Mesodermal cell (in vitro differentiated cells): ENCODE results near the gene CCDC85A.

Experiments used
- H3K27ac ChIP-seq: 2 replicates; pipeline ENCODE4 v1.7.0; 2013; ENCODE audit warnings: mild to moderate bottlenecking, low read depth, low read length, moderate library complexity; ENCODE audit not compliant: severe bottlenecking
- H3K36me3 ChIP-seq: 2 replicates; pipeline ENCODE4 v1.7.1; 2013; ENCODE audit warnings: mild to moderate bottlenecking, low read length, moderate library complexity; ENCODE audit not compliant: control insufficient read depth, insufficient read depth
- H3K4me1 ChIP-seq: one replicate; pipeline ENCODE4 v1.7.1; 2013; ENCODE audit warnings: mild to moderate bottlenecking, low read length; ENCODE audit not compliant: insufficient read depth, control insufficient read depth, poor library complexity, severe bottlenecking
- H3K4me3 ChIP-seq: 2 replicates; pipeline ENCODE4 v1.7.0; 2013; ENCODE audit warnings: low read length, control low read depth, mild to moderate bottlenecking; ENCODE audit not compliant: insufficient read depth, poor library complexity, severe bottlenecking; ENCODE audit errors: extremely low read depth
- H3K9me3 ChIP-seq: 2 replicates; pipeline ENCODE4 v1.7.1; 2013; ENCODE audit warnings: mild to moderate bottlenecking, low read length, moderate library complexity; ENCODE audit not compliant: control insufficient read depth
- WGBS, 2 experiments: methylation state at CpG; one replicate each; pipeline ENCODE4 v1.1.5; 2013; ENCODE audit warnings: missing lambda C conversion rate in 2 of 2; ENCODE audit not compliant: insufficient coverage in 2 of 2; 5-methylcytosine and 5-hydroxymethylcytosine counted together

CCDC85A gene

DNA sequence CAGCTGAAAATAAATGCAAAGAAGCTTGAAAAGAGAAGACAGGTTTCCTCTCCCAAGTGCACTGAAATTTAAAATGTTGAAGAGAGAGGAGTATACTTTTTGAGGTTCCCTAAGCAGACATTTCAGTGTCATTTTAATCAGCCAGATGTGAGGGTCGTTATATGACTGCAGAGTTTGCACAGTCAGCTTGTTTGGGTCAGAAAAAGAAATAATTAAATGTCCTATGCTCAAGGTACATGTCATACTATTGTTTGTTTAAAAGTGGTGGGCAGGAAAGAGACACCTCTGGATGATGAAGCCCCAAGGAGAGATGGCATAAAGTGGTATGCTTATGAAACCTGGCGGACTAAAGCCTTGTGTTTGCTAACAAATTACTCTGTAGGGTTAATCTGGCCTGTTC is 55.2 kb downstream of the CCDC85A start:
- Histone ChIP-seq H3K4me1 (no peaks in the 10 kb centered on the region), H3K36me3 (no peaks in the 10 kb centered on the region), H3K9me3 (no peaks in the 10 kb centered on the region), H3K27ac (no peak overlapping the region), H3K4me3 (no peak overlapping the region)
- 50% methylated on average over 1 of the region's 2 CpGs; no CpG with 5 or more reads in 1 of the 2 experiments for WGBS, 2 experiments

DNA sequence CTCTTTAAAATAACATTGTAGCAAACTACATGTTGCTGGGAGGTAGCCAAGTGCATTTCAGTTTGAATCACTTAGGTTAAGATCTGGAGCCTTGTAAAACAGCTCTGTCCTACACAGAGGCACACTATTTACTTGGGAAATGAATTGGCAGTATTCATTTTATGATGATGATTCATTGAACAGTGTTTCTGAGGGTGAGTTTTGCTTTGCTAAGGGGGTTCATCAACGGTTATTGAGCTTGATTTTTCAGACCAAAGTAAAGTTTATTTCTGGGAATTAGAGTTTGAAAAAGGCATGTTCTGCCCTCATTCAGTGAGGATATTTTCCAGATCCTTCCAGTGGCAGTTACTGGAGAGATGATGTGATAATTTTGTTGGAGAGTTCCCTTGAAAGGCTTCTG is 55.6 kb downstream of the CCDC85A start:
- no peaks in the 10 kb centered on the region for H3K36me3 ChIP-seq
- H3K4me1 ChIP-seq, result no peaks in the 10 kb centered on the region
- H3K27ac ChIP-seq, result no peak overlapping the region
- H3K9me3 ChIP-seq, result no peaks in the 10 kb centered on the region
- WGBS, 2 experiments, result 75 to 100% methylated on average over 1 of the region's 1 CpG
- no peak overlapping the region for H3K4me3 ChIP-seq

DNA sequence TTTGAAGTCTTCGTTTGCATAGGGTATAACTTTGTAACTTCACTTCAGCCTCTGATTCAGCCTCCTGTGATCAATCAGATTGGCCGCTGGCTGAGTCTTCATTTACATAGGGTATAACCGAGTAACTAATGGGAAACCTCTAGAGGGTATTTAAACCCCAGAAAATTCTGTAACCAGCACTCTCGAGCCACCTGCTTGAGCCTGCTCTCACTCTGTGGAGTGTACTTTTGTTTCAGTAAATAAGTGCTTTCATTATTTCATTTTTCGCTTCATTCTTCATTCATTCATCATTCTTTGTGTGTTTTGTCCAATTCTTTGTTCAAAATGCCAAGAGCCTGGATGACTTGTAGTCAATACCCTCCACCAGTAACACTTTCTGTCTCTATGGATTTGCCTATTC is 56.4 kb downstream of the CCDC85A start:
- Histone ChIP-seq H3K36me3 (no peaks in the 10 kb centered on the region), H3K4me3 (no peak overlapping the region), H3K27ac (no peak overlapping the region), H3K4me1 (no peaks in the 10 kb centered on the region), H3K9me3 (no peaks in the 10 kb centered on the region)
- WGBS, 2 experiments, result 81 to 89% methylated on average over 3 of the region's 5 CpGs

DNA sequence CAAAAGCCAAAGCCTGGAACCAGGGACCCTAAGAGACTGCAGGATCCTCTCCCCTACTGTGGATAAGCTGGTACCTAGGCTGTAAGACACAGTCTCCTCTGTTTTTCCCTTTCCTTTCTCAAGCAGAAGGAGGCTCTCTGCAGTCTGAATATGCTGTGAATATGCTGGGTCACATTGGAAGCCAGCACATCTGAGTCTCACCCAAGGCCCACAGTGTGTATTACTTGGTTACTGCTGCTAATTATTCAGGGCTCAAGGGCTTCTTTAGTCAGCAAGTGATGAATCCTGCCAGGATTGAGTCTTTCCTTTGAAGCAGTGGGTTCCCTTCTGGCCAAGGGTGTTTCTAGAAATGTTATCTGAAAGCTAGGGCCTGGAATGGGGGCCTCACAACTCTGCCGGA is 60.7 kb downstream of the CCDC85A start:
- Histone ChIP-seq H3K27ac (no peak overlapping the region), H3K36me3 (no peaks in the 10 kb centered on the region), H3K4me1 (no peaks in the 10 kb centered on the region), H3K9me3 (no peaks in the 10 kb centered on the region), H3K4me3 (no peak overlapping the region)
- no CpG with 5 or more reads among the region's 1 CpG for WGBS, 2 experiments

DNA sequence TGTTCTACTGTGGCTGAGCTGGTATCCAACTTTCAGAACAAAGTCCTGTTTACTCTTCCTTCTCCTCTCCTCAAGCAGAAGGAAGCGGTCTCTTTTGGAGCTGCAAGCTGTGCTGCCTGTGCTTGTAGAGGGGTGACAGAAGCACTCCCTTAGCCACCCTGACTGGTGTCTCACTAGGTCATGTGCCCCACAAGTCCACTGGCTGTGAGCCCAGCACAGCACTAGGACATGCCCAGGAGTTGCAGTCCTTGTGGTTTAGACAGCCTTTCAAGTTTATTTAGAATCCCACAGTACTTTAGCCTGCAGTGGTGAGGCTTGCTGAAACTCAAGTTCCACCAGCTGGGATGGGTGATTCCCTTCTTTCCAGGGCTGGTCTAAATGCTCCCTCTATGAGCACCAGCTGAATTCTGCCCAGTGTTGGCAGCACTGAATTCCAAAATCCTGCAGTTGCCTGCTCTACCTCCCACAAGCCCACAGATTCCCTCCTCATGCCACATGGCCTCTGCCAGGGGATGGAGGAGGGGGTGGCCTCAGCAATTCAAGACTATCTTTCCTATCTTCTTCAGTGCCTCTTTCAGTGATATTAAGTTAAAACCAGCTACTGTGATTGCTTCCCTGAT is 61.2 kb downstream of the CCDC85A start:
- WGBS, 2 experiments, result 83 to 100% methylated on average over 1 of the region's 1 CpG
- H3K9me3 ChIP-seq, result no peaks in the 10 kb centered on the region
- no peaks in the 10 kb centered on the region for H3K36me3 ChIP-seq
- no peak overlapping the region for H3K4me3 ChIP-seq
- no peak overlapping the region for H3K27ac ChIP-seq
- H3K4me1 ChIP-seq, result no peaks in the 10 kb centered on the region

DNA sequence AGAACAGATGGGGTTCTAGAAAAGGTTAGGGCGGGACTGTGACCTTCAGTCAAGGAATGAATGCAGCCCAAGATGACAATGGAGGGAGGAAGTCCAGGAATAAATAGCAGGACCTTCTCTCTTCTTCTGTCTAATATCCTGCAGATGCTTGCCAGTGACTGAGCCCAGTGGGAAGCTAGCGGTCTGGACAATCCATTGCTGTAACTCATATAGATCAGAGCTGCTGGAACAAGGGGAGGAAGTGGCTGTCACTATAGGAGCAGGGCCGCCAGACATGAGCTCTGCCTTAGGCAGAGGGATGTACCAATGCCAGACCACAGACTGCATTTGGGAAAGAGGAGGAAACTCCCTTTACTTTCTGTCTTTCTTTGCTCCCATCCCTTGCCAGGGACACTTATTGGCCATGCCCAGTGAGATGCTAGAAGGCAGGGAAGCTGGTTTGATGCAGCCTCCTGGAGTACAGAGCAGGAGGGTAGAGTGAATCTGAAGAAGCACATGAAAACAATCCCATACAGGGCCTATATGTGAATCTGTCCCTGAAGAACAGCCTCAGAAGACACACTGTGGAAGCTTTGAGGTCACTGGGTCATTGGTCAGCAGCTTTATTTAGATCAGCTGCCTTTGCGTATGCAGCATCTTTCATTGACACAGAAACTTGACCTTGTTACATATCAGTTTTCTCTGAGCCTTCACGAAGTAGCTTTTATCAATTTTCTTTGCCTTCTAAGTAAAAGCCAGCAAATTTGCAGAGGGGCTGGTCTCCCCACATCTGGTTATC is 65.4 kb downstream of the CCDC85A start:
- H3K4me1 ChIP-seq, result no peaks in the 10 kb centered on the region

DNA sequence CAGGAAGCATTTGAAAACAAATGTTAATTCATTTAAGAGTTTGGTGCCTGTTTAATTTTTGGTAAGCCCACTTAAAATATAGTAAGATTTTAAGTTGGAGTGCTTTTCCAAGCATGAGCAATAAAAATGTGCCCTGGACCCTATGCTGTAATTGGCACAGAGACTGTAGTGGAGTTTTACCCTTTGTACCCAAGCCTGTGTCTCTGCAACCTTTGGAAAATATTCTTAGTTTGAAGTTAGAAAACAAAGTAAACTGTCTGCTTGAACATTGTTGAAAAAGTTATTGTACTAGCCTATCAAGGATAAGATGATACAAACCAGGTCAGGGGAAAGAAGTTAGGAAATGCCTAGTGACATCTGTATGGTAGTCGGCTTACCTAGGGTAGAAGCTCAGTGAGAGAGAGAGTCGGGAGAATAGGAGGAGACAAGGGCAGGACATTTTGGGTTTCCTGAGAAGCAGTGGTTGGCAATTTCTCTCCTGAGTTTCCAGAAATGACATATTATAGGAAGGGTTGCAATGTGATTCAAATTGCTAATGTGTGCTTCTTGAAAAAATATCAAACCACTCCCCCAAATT is 66.5 kb downstream of the CCDC85A start:
- WGBS, 2 experiments, result 89 to 94% methylated on average over 2 of the region's 2 CpGs
- Histone ChIP-seq H3K36me3 (no peaks in the 10 kb centered on the region), H3K27ac (no peak overlapping the region), H3K9me3 (no peaks in the 10 kb centered on the region), H3K4me1 (no peaks in the 10 kb centered on the region), H3K4me3 (no peak overlapping the region)

More for the DNA sequence above, 65.4 kb downstream of the CCDC85A start:
- H3K27ac ChIP-seq, result no peak overlapping the region
- H3K9me3 ChIP-seq, result no peaks in the 10 kb centered on the region
- H3K36me3 ChIP-seq, result no peaks in the 10 kb centered on the region
- H3K4me3 ChIP-seq, result no peak overlapping the region
- WGBS, 2 experiments, result 74 to 89% methylated on average over 2 to 5 of the region's 5 CpGs

DNA sequence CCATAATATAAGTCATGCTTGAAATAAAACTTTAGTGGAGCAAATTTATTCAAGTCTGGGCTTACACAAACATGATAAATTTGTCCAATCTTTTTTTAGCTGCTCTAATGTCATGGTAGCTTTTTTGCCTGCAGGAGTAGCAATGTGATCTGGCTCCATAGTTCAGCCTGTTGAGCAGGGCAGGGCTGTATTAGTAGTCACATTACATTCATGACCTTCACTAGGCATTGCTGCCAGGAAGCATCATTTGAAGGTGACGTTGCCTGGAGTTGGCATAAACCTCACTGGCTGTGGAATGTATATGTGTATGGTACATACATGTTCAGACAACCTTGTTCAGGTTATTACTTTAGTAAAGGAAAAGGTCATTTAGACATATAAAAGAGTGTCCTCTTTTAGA is 76.6 kb downstream of the CCDC85A start:
- Histone ChIP-seq H3K4me3 (no peak overlapping the region), H3K9me3 (no peaks in the 10 kb centered on the region), H3K27ac (no peak overlapping the region), H3K4me1 (no peaks in the 10 kb centered on the region), H3K36me3 (no peaks in the 10 kb centered on the region)
- no CpG with 5 or more reads among the region's 1 CpG for WGBS, 2 experiments

DNA sequence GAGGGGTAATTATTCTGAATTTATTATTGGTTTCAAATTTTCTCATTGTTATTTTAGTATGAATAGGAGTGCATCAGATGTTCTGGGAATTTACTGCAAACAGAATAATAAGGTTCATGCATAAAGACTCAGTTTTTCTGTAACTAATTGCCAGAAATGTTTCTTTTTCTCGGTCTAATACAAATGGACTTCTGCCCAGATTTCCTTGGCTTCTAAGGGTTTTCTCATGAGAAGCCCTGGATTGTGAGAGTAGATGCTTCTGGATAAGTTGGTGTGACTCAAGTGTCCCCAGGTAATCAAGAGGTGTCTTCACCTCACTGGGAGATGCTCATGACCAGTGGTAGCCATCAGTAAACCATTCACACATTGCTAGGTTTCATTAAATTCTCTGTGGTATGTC is 78.5 kb downstream of the CCDC85A start:
- Histone ChIP-seq H3K9me3 (no peaks in the 10 kb centered on the region), H3K4me3 (no peak overlapping the region), H3K36me3 (no peaks in the 10 kb centered on the region), H3K4me1 (no peaks in the 10 kb centered on the region), H3K27ac (no peak overlapping the region)
- 100% methylated on average over 1 of the region's 1 CpG; no CpG with 5 or more reads in 1 of the 2 experiments for WGBS, 2 experiments

DNA sequence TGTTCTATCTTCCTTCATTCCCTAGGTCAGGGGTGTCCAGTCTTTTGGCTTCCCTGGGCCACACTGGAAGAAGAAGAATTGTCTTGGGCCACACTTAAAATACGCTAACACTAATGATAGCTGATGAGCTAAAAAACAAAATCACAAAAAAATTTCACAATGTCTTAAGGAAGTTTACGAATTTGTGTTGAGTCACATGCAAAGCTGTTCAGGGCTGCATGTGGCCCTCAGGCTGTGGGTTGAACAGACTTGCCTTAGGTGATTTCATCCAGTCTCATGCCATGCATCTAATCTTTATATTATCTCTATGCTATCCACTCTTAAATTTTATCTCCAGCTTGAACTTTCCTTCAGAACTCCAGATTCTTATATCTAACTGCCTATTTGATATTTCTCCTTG is 80.1 kb downstream of the CCDC85A start:
- Histone ChIP-seq H3K4me3 (no peak overlapping the region), H3K4me1 (no peaks in the 10 kb centered on the region), H3K27ac (no peak overlapping the region), H3K9me3 (no peaks in the 10 kb centered on the region), H3K36me3 (no peaks in the 10 kb centered on the region)
- 100% methylated on average over 1 of the region's 2 CpGs; no CpG with 5 or more reads in 1 of the 2 experiments for WGBS, 2 experiments
